Loucy (cell line): ENCODE data around the gene MBNL1.

Experiments
- H2AFZ ChIP-seq: fragments of 200-600 bp; sonication (generic); 2 replicates; pipeline ENCODE4 v1.6.0; 2016; ENCODE audit warnings: antibody characterized with exemption, mild to moderate bottlenecking, low read length, moderate library complexity
- H3F3A ChIP-seq: fragments of 200-600 bp; 2 replicates; pipeline ENCODE4 v1.6.0; 2016; ENCODE audit warnings: antibody characterized with exemption, low read depth, mild to moderate bottlenecking
- H3K27me3 ChIP-seq: fragments of 200-600 bp; sonication (generic); 2 replicates; pipeline ENCODE4 v1.6.1; 2014; ENCODE audit warnings: low read length, mild to moderate bottlenecking; ENCODE audit not compliant: insufficient read depth, poor library complexity, severe bottlenecking
- H3K36me3 ChIP-seq: fragments of 200-600 bp; sonication (generic); 2 replicates; pipeline ENCODE4 v1.6.1; 2016; ENCODE audit warnings: low read length; ENCODE audit not compliant: insufficient read depth
- H3K4me1 ChIP-seq: fragments of 200-600 bp; sonication (generic); 2 replicates; pipeline ENCODE4 v1.5.1; 2014; ENCODE audit warnings: low read length, mild to moderate bottlenecking; ENCODE audit not compliant: insufficient read depth, poor library complexity, severe bottlenecking
- H3K4me2 ChIP-seq: fragments of 200-600 bp; sonication (generic); 2 replicates; pipeline ENCODE4 v1.6.0; 2014; ENCODE audit warnings: antibody characterized with exemption, low read length, low read depth, mild to moderate bottlenecking; ENCODE audit not compliant: poor library complexity, severe bottlenecking
- H3K4me3 ChIP-seq: fragments of 200-600 bp; sonication (generic); 2 replicates; pipeline ENCODE4 v1.5.1; 2014; ENCODE audit warnings: low read length, mild to moderate bottlenecking, mixed read lengths; ENCODE audit not compliant: poor library complexity, severe bottlenecking
- H3K79me2 ChIP-seq: fragments of 200-600 bp; sonication (generic); 2 replicates; pipeline ENCODE4 v1.6.1; 2014; ENCODE audit warnings: low read length; ENCODE audit not compliant: insufficient read depth
- H3K9ac ChIP-seq: fragments of 200-600 bp; sonication (generic); 2 replicates; pipeline ENCODE4 v1.6.0; 2014; ENCODE audit warnings: mild to moderate bottlenecking, low read depth, low read length, moderate library complexity; ENCODE audit not compliant: poor library complexity, severe bottlenecking
- H3K9me2 ChIP-seq: fragments of 200-600 bp; sonication (generic); replicated peaks from 2 replicates; pipeline ENCODE4 v1.6.1; 2016; ENCODE audit warnings: low read depth, low read length, mixed read lengths
- H3K9me3 ChIP-seq: fragments of 200-600 bp; sonication (generic); 2 replicates; pipeline ENCODE4 v1.6.1; 2014; ENCODE audit warnings: mild to moderate bottlenecking, antibody characterized with exemption, low read length, low read depth; ENCODE audit not compliant: insufficient read depth
- H4K20me1 ChIP-seq: fragments of 200-600 bp; sonication (generic); 2 replicates; pipeline ENCODE4 v1.6.0; 2014; ENCODE audit warnings: antibody characterized with exemption, low read length, mild to moderate bottlenecking; ENCODE audit not compliant: insufficient read depth, poor library complexity, severe bottlenecking
- CTCF ChIP-seq: fragments of 200-600 bp; sonication (generic); conservative IDR thresholded peaks from 2 replicates; pipeline ENCODE4 v1.5.1; 2014; ENCODE audit warnings: mild to moderate bottlenecking, antibody characterized with exemption, low read length
- EZH2phosphoT487 ChIP-seq: fragments of 200-600 bp; IDR thresholded peaks from 2 replicates; pipeline ENCODE4 v1.6.1; 2018; ENCODE audit warnings: antibody characterized with exemption, mild to moderate bottlenecking, moderate library complexity, borderline replicate concordance

Gene MBNL1

GRCh38 chr3:152405915-152406802 is 137.4 kb downstream of the MBNL1 start:
- Histone ChIP-seq H3K4me2 (no peak overlapping the region), H4K20me1 (peaks cover 92% of the 10 kb centered on the region), H3K4me1 (peaks cover 5% of the 10 kb centered on the region), H3K4me3 (no peak overlapping the region), H3K27me3 (no peaks in the 10 kb centered on the region), H3K9me2 (no peaks in the 10 kb centered on the region), H2AFZ (no peak overlapping the region), H3K9me3 (no peaks in the 10 kb centered on the region), H3K79me2 (peaks cover 99% of the 10 kb centered on the region), H3K9ac (no peak overlapping the region), H3K36me3 (peaks cover 6% of the 10 kb centered on the region), H3F3A (no peaks in the 10 kb centered on the region)
- no peak for TF ChIP-seq EZH2phosphoT487
- TF ChIP-seq CTCF: no peak

GRCh38 chr3:152413240-152413639 is 144.5 kb downstream of the MBNL1 start:
- Histone ChIP-seq H2AFZ (no peak overlapping the region), H3K9me3 (no peaks in the 10 kb centered on the region), H3K4me3 (no peak overlapping the region), H4K20me1 (peaks cover 66% of the 10 kb centered on the region), H3K4me2 (no peak overlapping the region), H3K27me3 (no peaks in the 10 kb centered on the region), H3K4me1 (no peaks in the 10 kb centered on the region), H3K79me2 (peaks cover 96% of the 10 kb centered on the region), H3K36me3 (peaks cover 36% of the 10 kb centered on the region), H3K9ac (no peak overlapping the region), H3F3A (no peaks in the 10 kb centered on the region), H3K9me2 (no peaks in the 10 kb centered on the region)
- TF ChIP-seq EZH2phosphoT487 (no peak), CTCF (no peak)

- H2AFZ ChIP-seq: no peak overlapping the region
- H4K20me1 ChIP-seq: peaks cover 36% of the 10 kb centered on the region
- H3K4me1 ChIP-seq: no peaks in the 10 kb centered on the region
- no peaks in the 10 kb centered on the region for H3K27me3 ChIP-seq
- H3K4me3 ChIP-seq: no peak overlapping the region
- peaks cover 62% of the 10 kb centered on the region for H3K79me2 ChIP-seq
- H3K9ac ChIP-seq: no peak overlapping the region
- peaks cover 73% of the 10 kb centered on the region for H3K36me3 ChIP-seq
- H3K9me2 ChIP-seq: no peaks in the 10 kb centered on the region
- no peaks in the 10 kb centered on the region for H3K9me3 ChIP-seq
- no peaks in the 10 kb centered on the region for H3F3A ChIP-seq
- no peak overlapping the region for H3K4me2 ChIP-seq
- TF ChIP-seq EZH2phosphoT487: no peak
- TF ChIP-seq CTCF: no peak
These were observed 148.3 kb downstream of the MBNL1 start for GRCh38 chr3:152416808-152417580.
